Measurements from ENCODE around the gene BAAT. TPM values are rescaled to one million over a fixed set of nuclear protein-coding genes. Genes with fewer than 3 reads are reported as not detected.

Gene BAAT
- total and polyA plus RNA-seq, 2 of the 4 experiments (the other 2 are of a cell fraction), result not detected

- TF ChIP-seq USF2 (IDR thresholded peaks at IDR 0.05; ENCODE audit: low read depth, low read length), result peak; percentile 9; the same call in 1 of the 2 replicates
- no peak for TF ChIP-seq SMC3 (IDR thresholded peaks at IDR 0.05; ENCODE audit: low read depth, low read length)
- no peak for TF ChIP-seq CHD1 (IDR thresholded peaks at IDR 0.05; ENCODE audit: low read depth, low read length)
- TF ChIP-seq POLR2A (IDR thresholded peaks at IDR 0.05; ENCODE audit: low read depth, low read length), result peak; percentile 95
Measured at GRCh38 chr9:101398068-101398929, 13.5 kb upstream of the BAAT start, which contains the start of the genes MRPL50 and ZNF189 (continued).

Data from IMR-90 (cell line).